HEK293 (cell line): ENCODE measurements around the gene SFSWAP.

Experiments used
- CTCF ChIA-PET: fragments of 350-600 bp; formaldehyde crosslinking; extraction: SDS; loops from one replicate; lab custom pipeline; 2021; ENCODE audit warnings: antibody characterized with exemption; lab: Yijun Ruan, JAX
- POLR2A ChIA-PET: fragments of 300-600 bp; formaldehyde crosslinking; extraction: SDS; loops from one replicate; lab custom pipeline; 2020; ENCODE audit warnings: antibody characterized with exemption, inconsistent platforms; lab: Yijun Ruan, JAX
- H3K27ac ChIP-seq: fragments of 200-500 bp; sonication (Bioruptor generic); 2 replicates; pipeline ENCODE4 v1.5.1; 2014; ENCODE audit warnings: low read depth, low read length, control low read depth, inconsistent platforms; ENCODE audit errors: extremely low read depth
- H3K36me3 ChIP-seq, 2 experiments: fragments of 200-500 bp in 1 of 2; sonication (Bioruptor generic) in 1 of 2; 1 replicate in 1 of 2; 2 replicates in 1 of 2; pipeline ENCODE4 v1.5.1; 2014 to 2017; ENCODE audit warnings: inconsistent platforms in 2 of 2, low read length in 2 of 2; ENCODE audit not compliant: control insufficient read depth in 2 of 2, insufficient read depth in 1 of 2
- H3K4me1 ChIP-seq: fragments of 200-500 bp; sonication (Bioruptor generic); 2 replicates; pipeline ENCODE4 v1.5.1; 2014; ENCODE audit warnings: mild to moderate bottlenecking, low read length, inconsistent platforms; ENCODE audit not compliant: control insufficient read depth, insufficient read depth
- H3K4me3 ChIP-seq: 2 replicates; pipeline ENCODE4 v1.5.1; 2011; ENCODE audit warnings: low read depth, mild to moderate bottlenecking, control low read depth, low read length, moderate library complexity
- H3K9me3 ChIP-seq: fragments of 200-500 bp; sonication (Bioruptor generic); 2 replicates; pipeline ENCODE4 v1.5.1; 2014; ENCODE audit warnings: low read depth, low read length, inconsistent platforms; ENCODE audit not compliant: control insufficient read depth, insufficient read depth
- GLIS2 ChIP-seq: fragments of 450-650 bp; formaldehyde crosslinking; IDR thresholded peaks from 2 replicates; pipeline ENCODE4 v1.5.1; 2016; ENCODE audit warnings: missing biosample characterization, missing genetic modification characterization
- OVOL3 ChIP-seq: fragments of 450-650 bp; formaldehyde crosslinking; IDR thresholded peaks from 2 replicates; pipeline ENCODE4 v1.5.1; 2016; ENCODE audit warnings: missing biosample characterization, missing genetic modification characterization
- PATZ1 ChIP-seq: fragments of 450-650 bp; formaldehyde crosslinking; IDR thresholded peaks from 2 replicates; pipeline ENCODE4 v1.5.1; 2016; ENCODE audit warnings: missing biosample characterization, missing genetic modification characterization
- PRDM10 ChIP-seq: fragments of 450-650 bp; formaldehyde crosslinking; IDR thresholded peaks from 2 replicates; pipeline ENCODE4 v1.5.1; 2016; ENCODE audit warnings: missing biosample characterization, missing genetic modification characterization
- REST ChIP-seq: fragments of 450-650 bp; formaldehyde crosslinking; IDR thresholded peaks from 2 replicates; pipeline ENCODE4 v1.5.1; 2016; ENCODE audit warnings: missing biosample characterization, missing genetic modification characterization
- SCRT2 ChIP-seq: fragments of 450-650 bp; formaldehyde crosslinking; IDR thresholded peaks from 2 replicates; pipeline ENCODE4 v1.5.1; 2016; ENCODE audit warnings: missing biosample characterization, missing genetic modification characterization
- TSHZ1 ChIP-seq: fragments of 450-650 bp; formaldehyde crosslinking; IDR thresholded peaks from 2 replicates; pipeline ENCODE4 v1.5.1; 2016; ENCODE audit warnings: missing biosample characterization, missing genetic modification characterization, borderline replicate concordance
- YY2 ChIP-seq: fragments of 450-650 bp; formaldehyde crosslinking; IDR thresholded peaks from 2 replicates; pipeline ENCODE4 v1.5.1; 2016; ENCODE audit warnings: missing biosample characterization, missing genetic modification characterization
- ZBTB20 ChIP-seq: fragments of 450-650 bp; formaldehyde crosslinking; IDR thresholded peaks from 2 replicates; pipeline ENCODE4 v1.5.1; 2016; ENCODE audit warnings: missing biosample characterization, missing genetic modification characterization
- ZBTB21 ChIP-seq: fragments of 450-650 bp; formaldehyde crosslinking; IDR thresholded peaks from 2 replicates; pipeline ENCODE4 v1.5.1; 2017; ENCODE audit warnings: missing biosample characterization, missing genetic modification characterization
- ZFHX2 ChIP-seq: fragments of 450-650 bp; formaldehyde crosslinking; conservative IDR thresholded peaks from 2 replicates; pipeline ENCODE4 v1.5.1; 2016; ENCODE audit warnings: missing biosample characterization, missing genetic modification characterization
- ZIC2 ChIP-seq: fragments of 450-650 bp; formaldehyde crosslinking; IDR thresholded peaks from 2 replicates; pipeline ENCODE4 v1.5.1; 2016; ENCODE audit warnings: missing biosample characterization, missing genetic modification characterization
- ZNF146 ChIP-seq: fragments of 450-650 bp; formaldehyde crosslinking; IDR thresholded peaks from 2 replicates; pipeline ENCODE4 v1.5.1; 2016; ENCODE audit warnings: missing biosample characterization, missing genetic modification characterization
- ZNF239 ChIP-seq: fragments of 450-650 bp; formaldehyde crosslinking; IDR thresholded peaks from 2 replicates; pipeline ENCODE4 v1.5.1; 2016; ENCODE audit warnings: missing biosample characterization, missing genetic modification characterization
- ZNF335 ChIP-seq: fragments of 450-650 bp; formaldehyde crosslinking; conservative IDR thresholded peaks from 2 replicates; pipeline ENCODE4 v1.5.1; 2016; ENCODE audit warnings: missing biosample characterization, missing genetic modification characterization
- ZNF391 ChIP-seq: fragments of 450-650 bp; formaldehyde crosslinking; IDR thresholded peaks from 2 replicates; pipeline ENCODE4 v1.5.1; 2016; ENCODE audit warnings: low read depth, missing biosample characterization, missing genetic modification characterization, borderline replicate concordance
- ZNF513 ChIP-seq: fragments of 450-650 bp; IDR thresholded peaks from 2 replicates; pipeline ENCODE4 v1.5.1; 2018; ENCODE audit warnings: missing biosample characterization, missing genetic modification characterization
- ZNF626 ChIP-seq: fragments of 450-650 bp; sonication (Bioruptor Pico); formaldehyde crosslinking; IDR thresholded peaks from 2 replicates; pipeline ENCODE4 v1.5.1; 2018; ENCODE audit warnings: missing biosample characterization, missing genetic modification characterization, inconsistent platforms
- ZNF670 ChIP-seq: fragments of 450-650 bp; formaldehyde crosslinking; IDR thresholded peaks from 2 replicates; pipeline ENCODE4 v1.5.1; 2016; ENCODE audit warnings: missing biosample characterization, missing genetic modification characterization, low read depth
- ZNF843 ChIP-seq: fragments of 450-650 bp; formaldehyde crosslinking; IDR thresholded peaks from 2 replicates; pipeline ENCODE4 v1.5.1; 2016; ENCODE audit warnings: missing biosample characterization, missing genetic modification characterization
- ZSCAN30 ChIP-seq: fragments of 450-650 bp; IDR thresholded peaks from 2 replicates; pipeline ENCODE4 v1.5.1; 2018; ENCODE audit warnings: missing biosample characterization, mild to moderate bottlenecking, missing genetic modification characterization, moderate library complexity
- ZXDB ChIP-seq: fragments of 450-650 bp; formaldehyde crosslinking; IDR thresholded peaks from 2 replicates; pipeline ENCODE4 v1.5.1; 2016; ENCODE audit warnings: missing biosample characterization, missing genetic modification characterization

The SFSWAP gene

GRCh38 chr12:131827961-131828534 is 117.2 kb downstream of the SFSWAP start, which contains the start of gene MMP17 (continued):
- no peak for TF ChIP-seq TSHZ1
- no peak for TF ChIP-seq ZNF513 (tag by site-specific recombination)
- peak; percentile 48; the same call in 1 of the 2 replicates for TF ChIP-seq ZBTB20 (tag by site-specific recombination)
- no peak for TF ChIP-seq ZIC2 (tag by site-specific recombination)
- TF ChIP-seq ZNF670 (tag by site-specific recombination): no peak
- no peak for TF ChIP-seq YY2
- TF ChIP-seq ZFHX2 (tag by site-specific recombination): no peak
- TF ChIP-seq OVOL3 (tag by site-specific recombination): no peak
- no peak for TF ChIP-seq SCRT2
- TF ChIP-seq ZNF843: no peak

GRCh38 chr12:131828671-131829355 is 117.9 kb downstream of the SFSWAP start:
- H3K27ac ChIP-seq: no peak overlapping the region; the same call in 1 of the 2 replicates
- CTCF ChIA-PET: interaction anchor here (0.5 to 0.6 kb wide), 2 partner anchors 38 to 100 kb away, joined by 3 read pairs; no protein-coding TSS in a partner anchor
- 0 out of 2 replicates have a peak, but pooled peaks have one; percentile 14 for TF ChIP-seq REST (tag by site-specific recombination)
- TF ChIP-seq ZBTB21 (tag by site-specific recombination): no peak
- TF ChIP-seq ZNF146: no peak
- no peak for TF ChIP-seq PRDM10 (tag by site-specific recombination)
- no peak for TF ChIP-seq ZXDB (tag by site-specific recombination)
- peak; percentile 40; the same call in 1 of the 2 replicates for TF ChIP-seq ZSCAN30 (tag by site-specific recombination)
- TF ChIP-seq ZNF391 (tag by site-specific recombination): no peak
- TF ChIP-seq ZNF239 (tag by site-specific recombination): no peak
- peak; percentile 30; the same call in 1 of the 2 replicates for TF ChIP-seq ZNF335 (tag by site-specific recombination)
- peak; percentile 97 for TF ChIP-seq PATZ1 (tag by site-specific recombination)
- TF ChIP-seq GLIS2: no peak
- no peak for TF ChIP-seq ZNF626 (tag by site-specific recombination)

More at GRCh38 chr12:131828671-131829355, 117.9 kb downstream of the SFSWAP start:
- Histone ChIP-seq H3K4me3 (peak overlapping the region; percentile 35), H3K9me3 (no peaks in the 10 kb centered on the region), H3K36me3 (no peaks in the 10 kb centered on the region), H3K4me1 (peaks cover 6% of the 10 kb centered on the region; the same call in 1 of the 2 replicates)
- POLR2A ChIA-PET: interaction anchor here (0.6 to 2.3 kb wide), 2 partner anchors 101 to 948 kb away, joined by 4 to 7 read pairs; no protein-coding TSS in a partner anchor
